Stimulated activated naive CD4-positive, alpha-beta T cell treated with Interleukin-2 at 50 U/mL for 16 hours (primary cell): ENCODE measurements around the gene QPCT.

Experiments
- DNase-seq: peaks from one replicate; lab custom pipeline; 2025; lab: John Stamatoyannopoulos, UW

Gene QPCT

DNA sequence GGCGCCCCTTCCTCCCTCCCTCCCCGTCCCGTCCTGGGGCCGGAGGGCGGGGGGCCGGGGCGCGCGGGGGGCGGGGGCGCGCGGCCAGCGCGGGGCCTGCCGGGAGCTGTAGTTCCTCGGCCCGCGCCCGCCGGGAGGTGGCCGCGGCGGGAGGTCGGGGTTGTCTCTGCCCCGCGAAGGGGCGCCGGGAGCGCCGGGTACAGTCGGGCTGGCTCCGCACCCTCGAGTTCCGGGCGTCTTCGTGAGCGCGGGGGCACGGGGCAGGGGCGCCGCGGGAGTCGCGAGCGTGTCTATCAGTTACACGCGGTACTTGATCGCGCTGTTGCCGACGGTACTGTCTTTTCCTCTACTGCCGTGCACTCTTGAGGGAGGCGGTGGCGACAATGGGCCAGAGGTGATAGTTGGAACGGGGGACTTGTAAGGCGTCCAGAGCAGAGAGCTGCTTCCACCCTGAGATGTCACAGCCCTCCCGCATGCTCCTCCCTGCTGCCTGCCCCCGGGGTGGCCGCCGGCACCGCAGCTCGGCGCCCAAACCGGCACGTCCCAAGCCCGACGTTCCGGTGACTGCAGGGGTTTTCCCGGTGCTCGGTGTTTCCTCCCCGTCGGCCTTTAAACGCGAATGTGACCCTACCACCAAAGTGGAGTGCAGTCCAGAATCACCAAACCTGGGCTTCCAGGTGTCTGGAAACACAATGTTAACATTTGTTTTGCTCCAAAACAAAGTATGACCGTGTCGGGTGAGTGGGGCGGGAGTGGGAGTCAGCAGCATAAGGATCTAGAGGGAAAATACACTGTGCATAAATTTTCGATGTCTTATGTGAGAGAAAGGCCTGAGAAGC is 19.4 kb upstream of the QPCT start, which contains the start of gene PRKD3:
Gene PRKD3 (minus strand): TSS at position 48 of the 839 bp plus-strand sequence. CDS start 8,309 bp downstream, outside the sequence.
- peak; percentile 51 for DNase-seq

DNA sequence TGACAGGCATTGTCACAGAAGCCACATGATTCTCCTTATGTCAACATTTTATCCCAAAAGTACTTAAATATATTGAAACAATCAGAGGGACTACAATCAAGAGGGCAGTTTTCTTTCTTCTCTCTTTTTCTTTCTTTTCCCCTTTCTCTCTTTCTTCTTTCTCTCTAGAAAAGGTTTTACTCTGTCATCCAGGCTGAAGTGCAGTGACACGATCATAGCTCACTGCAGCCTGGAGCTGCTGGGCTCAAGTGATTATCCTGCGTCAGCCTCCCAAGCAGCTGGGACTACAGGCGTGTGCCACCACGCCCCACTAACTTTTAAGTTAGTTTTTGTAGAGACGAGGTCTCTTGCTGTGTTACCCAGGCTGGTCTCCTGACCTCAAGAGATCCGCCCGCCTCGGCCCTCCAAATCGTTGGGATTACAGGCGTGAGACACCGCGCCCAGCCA is 18.8 kb upstream of the QPCT start:
- DNase-seq = no peak

DNA sequence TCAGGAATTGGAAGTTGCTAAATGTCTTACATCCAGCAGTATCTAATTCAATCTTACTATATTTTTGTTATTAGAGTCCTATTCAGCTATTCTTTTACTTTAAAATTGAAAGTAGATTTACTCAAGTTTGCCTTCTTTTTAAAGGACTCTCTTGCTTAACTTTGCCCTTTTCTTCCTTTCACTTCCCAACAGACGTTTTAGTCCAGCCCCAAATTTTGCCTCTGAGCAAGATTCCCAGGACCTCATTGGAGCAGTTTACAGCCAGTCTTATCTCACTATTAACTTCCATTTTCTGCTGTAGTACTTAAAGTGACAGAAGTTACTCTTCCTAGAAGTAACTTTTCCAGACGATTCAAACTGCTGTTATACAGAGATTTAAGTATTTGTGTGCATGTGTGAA is 18.1 kb upstream of the QPCT start:
- no peak for DNase-seq

DNA sequence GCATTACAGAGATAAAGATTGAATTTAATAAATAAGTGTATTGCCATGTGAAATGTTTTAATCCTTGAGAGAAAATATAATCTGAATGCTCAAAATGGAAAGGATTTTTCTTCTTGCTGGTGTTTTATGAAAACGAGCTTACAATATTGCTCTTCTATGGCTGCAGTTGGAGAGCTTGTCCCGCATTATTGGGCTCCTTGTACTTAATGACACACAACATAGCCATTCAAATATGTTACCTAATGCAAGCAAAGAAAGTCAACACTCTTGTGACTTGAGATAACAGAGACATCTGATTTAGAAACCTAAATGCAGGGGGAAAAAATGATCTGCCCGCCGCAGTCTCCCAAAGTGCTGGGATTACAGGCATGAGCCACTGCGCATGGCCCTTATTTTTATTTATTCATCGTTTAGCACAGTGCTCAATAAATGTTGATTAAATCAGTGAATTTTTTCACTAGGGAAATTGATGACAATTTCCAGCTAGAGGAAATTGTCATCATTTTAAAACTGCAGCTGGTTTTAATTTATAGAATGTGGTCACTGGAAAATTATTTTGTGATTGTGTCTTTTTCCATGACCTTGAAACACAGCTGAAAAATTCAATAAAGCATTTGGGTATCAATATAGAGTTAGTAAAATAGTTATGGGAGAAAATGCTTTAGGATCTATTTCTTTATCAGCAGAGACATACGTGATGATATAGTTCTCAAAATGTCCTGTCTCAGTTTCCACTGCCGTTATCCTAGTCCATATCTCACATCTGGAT is 17.4 kb upstream of the QPCT start:
- DNase-seq = no peak

- no peak for DNase-seq
Measured at GRCh38 chr2:37330681-37331080, 13.7 kb upstream of the QPCT start.

- DNase-seq = no peak
Measured at GRCh38 chr2:37332560-37332959, 11.9 kb upstream of the QPCT start.

DNA sequence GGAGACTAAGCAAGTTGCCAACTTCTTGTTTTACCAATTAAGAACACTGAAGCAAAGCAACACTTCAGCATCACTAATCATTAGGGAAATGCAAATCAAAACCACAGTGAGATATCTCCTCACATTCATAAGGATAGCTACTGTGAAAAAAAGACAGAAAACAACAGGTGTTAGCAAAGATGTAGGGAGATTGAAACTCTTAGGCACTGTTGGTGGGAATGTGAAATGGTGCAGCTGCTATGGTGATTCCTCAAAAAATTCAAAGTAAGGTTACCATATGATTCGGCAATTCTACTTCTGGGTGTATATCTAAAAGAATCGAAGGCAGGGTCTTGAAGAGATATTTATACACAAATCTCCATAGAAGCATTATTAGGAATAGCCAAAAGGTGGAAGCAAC is 11.2 kb upstream of the QPCT start:
- DNase-seq = no peak

DNA sequence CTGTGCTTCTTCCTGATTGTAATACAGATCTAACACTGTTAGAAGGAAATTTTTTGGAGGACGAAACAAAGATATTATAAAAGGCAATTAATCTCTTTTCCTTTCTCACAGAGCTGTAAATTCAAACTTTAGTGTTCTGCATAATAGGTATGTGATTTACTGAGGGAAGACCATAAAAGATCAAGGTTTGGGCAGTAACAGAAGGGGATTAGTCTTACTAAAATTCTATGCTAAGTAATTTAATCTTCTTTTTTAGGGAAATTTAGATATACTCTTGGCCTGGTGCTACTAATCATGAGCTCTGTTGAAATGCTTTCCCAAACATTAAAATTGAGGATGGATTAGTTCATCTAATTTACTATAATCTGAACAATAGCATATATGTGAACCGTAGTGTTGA is 8.8 kb upstream of the QPCT start:
- DNase-seq = no peak

GRCh38 chr2:37337620-37338280 is 6.7 kb upstream of the QPCT start:
- no peak for DNase-seq

GRCh38 chr2:37338933-37339332 is 5.5 kb upstream of the QPCT start:
- no peak for DNase-seq

GRCh38 chr2:37340637-37341036 is 3.8 kb upstream of the QPCT start:
- DNase-seq = no peak

- no peak for DNase-seq
Measured at GRCh38 chr2:37342591-37343220, 1.7 kb upstream of the QPCT start.

DNA sequence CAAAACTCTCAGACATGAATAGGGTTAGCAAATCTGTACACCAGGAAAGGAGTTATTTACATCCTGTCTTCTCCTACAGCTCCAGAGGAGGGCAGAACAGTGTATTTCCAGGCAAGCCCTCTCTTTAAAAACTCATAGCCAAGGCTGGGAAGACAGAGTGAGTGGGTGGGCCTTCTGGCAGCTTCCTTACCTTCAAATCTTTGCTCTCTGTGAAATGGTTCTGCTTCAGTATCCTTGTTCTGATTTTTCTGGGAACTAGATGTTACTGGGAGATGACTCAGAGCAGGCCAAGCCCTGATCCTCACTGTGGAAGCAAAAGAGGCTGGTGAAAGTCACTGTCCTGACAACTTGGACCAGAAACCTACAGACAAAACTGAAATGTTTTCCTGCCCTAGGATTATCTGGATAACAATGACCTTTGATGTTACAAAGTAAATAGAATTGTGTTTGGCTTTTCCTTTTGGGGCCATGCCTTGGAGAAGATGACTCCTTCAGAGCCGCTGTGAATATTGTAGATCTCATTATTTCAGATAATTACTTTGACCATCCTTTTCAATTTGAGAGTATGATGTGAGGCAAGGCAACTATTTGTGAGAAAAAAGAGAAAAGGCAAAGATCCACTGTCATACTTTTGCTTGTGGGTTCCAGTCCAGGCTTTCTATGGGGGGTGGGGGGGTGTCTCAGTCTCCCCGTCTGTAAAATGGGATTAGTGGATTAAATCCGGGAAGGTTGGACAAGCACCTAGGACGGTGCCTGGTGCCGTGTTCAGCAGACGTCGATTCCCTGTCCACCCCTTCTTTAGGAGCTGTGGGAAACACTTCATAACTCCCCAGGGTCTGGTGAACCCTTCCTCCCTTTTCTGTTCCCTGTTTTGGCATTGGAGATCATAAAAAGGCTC is 644 bp upstream of the QPCT start:
- no peak for DNase-seq

- DNase-seq = no peak
Measured at GRCh38 chr2:37348155-37348554, 3.7 kb downstream of the QPCT start.

DNA sequence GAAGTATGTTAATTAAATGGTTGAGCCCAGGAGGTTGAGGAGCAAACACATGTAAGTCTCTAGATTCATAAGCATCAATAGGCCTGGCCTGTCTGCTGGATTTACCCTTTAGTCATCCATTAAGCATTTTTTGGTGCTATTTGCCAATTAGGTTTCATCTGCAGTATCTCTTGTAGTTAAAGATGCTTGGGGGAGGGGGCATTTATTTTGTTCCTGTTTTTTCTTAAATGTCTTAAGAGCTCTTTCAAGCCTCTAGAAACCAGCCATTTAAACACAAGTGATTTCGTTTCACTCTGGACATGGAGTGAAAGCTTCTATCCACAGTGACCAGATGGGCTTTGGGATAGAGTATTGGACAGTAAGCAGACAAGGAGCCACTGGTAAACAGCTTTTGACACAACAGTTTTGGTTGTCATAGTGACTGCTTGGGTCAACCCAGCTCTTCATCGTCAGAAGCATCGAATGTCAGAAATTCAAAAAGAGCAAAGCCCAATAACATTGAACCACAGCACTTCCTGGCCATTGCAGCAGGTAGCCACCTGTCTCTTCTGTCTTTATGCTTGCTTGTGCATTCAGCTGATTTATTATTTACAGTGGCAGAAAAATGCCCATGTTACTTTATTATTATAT is 4.9 kb downstream of the QPCT start:
- no peak for DNase-seq

GRCh38 chr2:37350034-37350433 is 5.6 kb downstream of the QPCT start:
- DNase-seq = no peak

DNA sequence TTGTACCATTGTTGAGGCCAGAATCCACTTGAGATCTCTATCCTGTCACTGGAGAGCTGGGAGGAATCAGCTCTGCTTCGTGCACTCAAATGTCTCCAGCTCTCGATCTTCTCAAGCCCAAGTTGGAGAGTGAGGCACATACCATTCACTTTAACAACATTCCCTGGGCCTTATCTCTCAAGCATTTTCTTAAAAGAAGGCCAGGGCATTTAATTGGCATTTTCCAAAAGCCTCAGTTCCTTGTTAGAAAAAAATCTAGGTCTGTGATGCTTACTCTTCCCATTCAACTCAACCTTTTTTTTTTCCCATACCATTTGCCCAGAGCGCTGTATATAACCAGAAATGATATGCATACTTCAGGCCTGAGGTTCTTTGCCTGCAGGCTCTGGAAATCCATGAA is 10.1 kb downstream of the QPCT start:
- no peak for DNase-seq

- no peak for DNase-seq
Measured at GRCh38 chr2:37355735-37356134, 11.3 kb downstream of the QPCT start.

- no peak for DNase-seq
Measured at GRCh38 chr2:37356299-37356698, 11.9 kb downstream of the QPCT start.

DNA sequence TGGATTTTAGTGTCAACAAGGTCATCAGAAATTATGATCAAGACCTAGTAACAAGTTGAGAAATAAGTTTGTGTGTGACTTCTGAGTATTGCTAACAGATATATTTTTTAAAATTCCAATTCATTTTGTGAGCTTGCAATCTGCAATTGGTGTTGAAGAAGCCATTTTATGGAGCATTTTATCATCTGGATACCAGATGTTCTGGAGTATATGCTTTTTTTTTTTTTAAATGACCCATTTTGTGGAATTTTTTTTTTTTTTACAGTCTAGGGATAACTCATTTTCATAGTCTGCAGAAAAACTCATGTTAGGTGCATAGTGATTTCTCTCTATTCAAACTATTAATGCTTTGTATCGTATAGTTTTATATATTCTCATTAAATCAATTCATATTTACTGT is 12.6 kb downstream of the QPCT start:
- DNase-seq = no peak

- DNase-seq = no peak
Measured at GRCh38 chr2:37357530-37357929, 13.1 kb downstream of the QPCT start.
